GM12892 (cell line): Measurements from ENCODE around the gene SQSTM1.

ENCODE experiments used
- POLR2A ChIP-seq: IDR thresholded peaks from 2 replicates; pipeline ENCODE4 v1.6.1; 2011; ENCODE audit warnings: low read depth, low read length, control low read depth
- TAF1 ChIP-seq: IDR thresholded peaks from 2 replicates; pipeline ENCODE4 v1.6.1; 2011; ENCODE audit warnings: low read depth, mild to moderate bottlenecking, control low read depth, low read length, borderline replicate concordance

GRCh38 chr5:179799644-179799973 lies 21.1 kb upstream of the SQSTM1 start:
- TF ChIP-seq POLR2A: no peak
- TF ChIP-seq TAF1: no peak
